ENCODE measurements around the gene ELMO1.

DNA sequence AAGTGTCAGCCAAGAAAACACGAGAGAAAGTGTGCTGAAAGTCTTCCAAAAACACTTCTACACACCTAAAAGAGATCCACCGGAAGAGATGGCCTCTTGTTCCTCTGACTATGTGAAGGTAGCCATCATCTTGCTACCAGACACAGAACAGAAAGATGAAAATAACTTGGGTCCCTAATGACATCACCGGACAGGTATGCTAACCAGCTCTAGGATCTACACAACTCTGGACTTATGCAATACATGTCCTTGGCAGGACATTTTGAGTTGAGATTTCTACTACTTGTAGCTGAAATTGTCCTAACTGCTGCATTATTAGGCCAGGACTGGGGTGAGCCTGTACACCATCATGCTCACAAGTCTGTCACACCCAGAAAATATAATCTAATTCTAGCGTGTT, 358.7 kb downstream of the ELMO1 start:
- no peak for TF ChIP-seq EZH2 (IDR thresholded peaks at IDR 0.05; ENCODE audit: borderline replicate concordance, low read depth, low read length, poor library complexity, severe bottlenecking)
- TF ChIP-seq, protein P1, sequence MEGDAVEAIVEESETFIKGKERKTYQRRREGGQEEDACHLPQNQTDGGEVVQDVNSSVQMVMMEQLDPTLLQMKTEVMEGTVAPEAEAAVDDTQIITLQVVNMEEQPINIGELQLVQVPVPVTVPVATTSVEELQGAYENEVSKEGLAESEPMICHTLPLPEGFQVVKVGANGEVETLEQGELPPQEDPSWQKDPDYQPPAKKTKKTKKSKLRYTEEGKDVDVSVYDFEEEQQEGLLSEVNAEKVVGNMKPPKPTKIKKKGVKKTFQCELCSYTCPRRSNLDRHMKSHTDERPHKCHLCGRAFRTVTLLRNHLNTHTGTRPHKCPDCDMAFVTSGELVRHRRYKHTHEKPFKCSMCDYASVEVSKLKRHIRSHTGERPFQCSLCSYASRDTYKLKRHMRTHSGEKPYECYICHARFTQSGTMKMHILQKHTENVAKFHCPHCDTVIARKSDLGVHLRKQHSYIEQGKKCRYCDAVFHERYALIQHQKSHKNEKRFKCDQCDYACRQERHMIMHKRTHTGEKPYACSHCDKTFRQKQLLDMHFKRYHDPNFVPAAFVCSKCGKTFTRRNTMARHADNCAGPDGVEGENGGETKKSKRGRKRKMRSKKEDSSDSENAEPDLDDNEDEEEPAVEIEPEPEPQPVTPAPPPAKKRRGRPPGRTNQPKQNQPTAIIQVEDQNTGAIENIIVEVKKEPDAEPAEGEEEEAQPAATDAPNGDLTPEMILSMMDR (conservative IDR thresholded peaks at IDR 0.05; ENCODE audit: low read depth, low read length) = no peak

All from A673 (cell line).